Stimulated activated naive CD4-positive, alpha-beta T cell treated with Interleukin-2 at 50 U/mL for 16 hours (primary cell): ENCODE results near the gene RALGAPA1.
"Not testable (repeated sequence)": the region's sequence is repeated elsewhere in the genome, so short reads cannot be mapped to it uniquely, and the experiment has no call there.

Experiments used
- DNase-seq: peaks from one replicate; lab custom pipeline; 2025; lab: John Stamatoyannopoulos, UW

RALGAPA1 gene

DNA sequence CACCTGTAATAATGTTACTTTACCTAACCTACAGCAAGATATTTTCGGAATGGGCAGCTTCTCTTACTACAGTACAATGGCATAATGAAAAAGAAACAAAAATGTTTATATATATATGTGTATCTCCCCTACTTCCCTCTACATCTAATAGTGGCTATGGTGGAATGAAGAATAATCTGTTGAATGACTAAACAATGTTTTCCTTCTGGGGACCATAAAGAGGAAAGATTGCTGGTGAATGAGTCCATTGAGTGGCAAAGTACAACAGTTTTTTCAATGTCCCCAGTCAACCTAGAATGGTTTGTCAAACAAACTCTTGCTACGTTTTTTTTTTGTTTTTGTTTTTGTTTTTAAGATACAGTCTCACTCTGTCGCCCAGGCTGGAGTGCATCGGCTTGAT lies 47.2 kb downstream of the RALGAPA1 start:
- no peak for DNase-seq

DNA sequence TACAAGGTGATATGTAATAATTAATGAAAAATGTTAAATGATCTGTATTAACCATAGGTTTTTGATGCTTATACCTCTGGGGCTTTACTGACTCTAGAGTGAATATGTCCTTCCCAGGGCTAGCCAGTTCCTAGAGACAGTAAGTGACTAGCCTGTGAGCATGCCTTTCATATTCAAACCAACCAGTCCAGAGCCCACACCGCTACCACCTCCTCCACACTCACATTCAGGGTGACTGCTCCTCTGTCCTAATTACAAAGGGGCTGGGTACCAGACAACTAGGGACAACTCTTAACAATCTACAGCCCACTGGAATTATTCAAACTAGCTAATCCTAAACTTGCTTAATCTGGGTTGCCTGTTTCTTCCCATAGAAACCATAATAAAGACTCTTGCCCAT lies 49.0 kb downstream of the RALGAPA1 start:
- no peak for DNase-seq

DNA sequence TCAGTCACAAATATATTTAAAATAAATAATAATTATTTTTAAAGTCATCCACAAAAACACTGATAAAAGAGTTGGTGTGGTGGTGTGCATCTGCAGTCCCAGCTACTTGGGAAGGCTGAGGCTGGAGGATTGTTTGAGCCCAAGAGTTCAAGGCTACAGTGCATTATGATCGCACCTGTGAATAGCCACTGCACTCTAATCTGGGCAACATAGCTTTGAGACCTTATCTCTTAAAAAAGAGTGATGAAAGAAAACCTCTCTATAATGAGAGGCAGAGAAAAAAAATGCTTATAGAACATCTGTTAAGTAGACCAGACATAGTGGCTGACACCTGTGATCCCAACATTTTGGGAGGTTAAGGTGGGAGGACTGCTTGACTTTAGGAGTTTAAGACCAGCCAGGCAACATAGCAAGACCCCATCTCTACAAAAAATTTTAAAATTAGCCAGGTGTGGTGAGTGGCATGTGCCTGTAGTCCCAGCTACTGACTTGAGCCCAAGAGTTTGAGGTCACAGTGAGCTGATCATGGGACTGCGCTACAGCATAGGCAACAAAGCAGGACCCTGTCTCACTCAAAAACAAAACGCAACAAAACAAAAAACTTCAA lies 50.5 kb downstream of the RALGAPA1 start:
- DNase-seq: no peak

DNA sequence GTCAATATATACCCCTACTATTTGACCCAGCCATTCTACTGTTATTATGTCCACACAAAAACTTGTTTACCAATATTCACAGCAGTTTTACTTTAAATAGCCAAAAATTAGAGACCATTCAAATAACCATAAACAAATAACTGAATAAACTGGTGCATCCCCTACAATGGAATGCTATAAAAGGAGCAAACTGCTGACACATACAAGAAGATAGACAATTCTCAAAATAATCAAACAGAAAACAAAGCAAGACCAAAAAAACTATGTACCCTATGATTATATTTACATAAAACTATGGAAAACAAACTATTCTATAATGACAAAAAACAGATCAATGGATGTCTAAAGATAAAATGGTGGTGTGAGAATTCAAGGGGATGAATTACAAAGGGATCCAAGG lies 54.4 kb downstream of the RALGAPA1 start:
- DNase-seq: no peak

DNA sequence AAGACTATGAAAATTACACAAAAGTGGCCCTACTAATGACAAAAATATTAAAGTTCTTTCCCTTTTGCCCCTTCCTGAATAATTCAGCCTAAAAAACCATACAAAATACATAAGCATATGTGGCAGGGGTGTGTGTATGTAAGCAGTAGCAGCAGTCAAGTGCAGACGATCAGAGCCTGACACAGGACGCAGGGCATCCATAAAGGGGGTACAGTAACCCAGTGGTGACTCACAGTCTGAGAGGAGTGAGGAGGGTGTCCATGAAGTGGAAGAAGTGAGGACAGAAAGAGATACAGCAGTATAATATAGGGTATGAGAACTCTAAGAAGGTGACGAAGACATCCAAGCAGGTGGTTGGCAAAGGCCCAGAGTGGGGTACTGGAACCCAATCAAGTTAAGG lies 56.7 kb downstream of the RALGAPA1 start:
- no peak for DNase-seq

DNA sequence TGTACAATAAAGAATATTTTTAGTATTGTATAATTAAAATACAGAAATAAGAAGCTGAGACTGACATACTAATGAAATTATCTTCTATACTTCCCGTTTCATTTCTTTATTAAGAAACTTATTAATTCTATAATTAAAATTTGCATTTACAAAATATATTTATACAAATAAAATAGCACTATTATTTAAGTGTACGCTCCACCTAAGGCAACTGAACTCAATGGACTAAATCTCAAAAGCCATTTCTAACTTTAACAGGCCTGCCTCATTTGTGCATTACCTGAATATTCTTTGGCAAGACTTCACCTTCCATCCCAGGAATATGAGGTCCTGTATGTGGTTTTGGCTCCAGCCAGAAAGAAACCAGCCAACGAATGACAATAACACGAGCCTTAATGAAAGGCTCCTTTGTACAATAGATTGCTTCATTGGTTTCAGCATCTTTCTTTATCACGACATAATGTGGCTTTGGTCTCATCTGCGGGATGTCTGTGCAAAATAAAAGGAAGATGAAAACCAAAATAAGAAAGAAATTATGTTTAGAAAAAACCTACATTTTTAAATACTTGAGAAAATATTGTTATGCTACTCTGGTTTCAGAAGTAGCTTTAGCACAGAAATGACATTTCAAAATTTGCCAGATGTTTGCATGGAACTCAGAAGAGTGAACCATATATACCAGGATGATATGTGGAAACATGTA lies 58.7 kb downstream of the RALGAPA1 start:
- no peak for DNase-seq

DNA sequence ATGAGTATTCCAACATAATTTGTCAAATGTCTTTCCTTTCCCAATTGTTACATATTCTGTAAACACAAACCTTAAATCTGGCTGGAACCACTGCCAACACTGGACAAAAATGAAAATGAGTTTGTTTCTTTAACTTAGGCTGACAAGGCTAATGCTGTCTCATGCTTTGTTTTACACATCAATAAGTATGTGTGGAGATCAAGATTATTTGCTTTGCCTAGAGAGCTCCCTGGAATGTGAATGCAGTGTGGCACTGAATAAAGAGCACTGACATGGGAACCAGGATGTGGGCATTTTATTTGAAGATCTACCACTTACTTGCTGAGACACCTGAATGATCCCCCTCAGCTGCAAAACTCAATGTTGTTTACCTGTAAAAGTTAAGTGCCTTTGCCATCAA lies 61.7 kb downstream of the RALGAPA1 start:
- no peak for DNase-seq

DNA sequence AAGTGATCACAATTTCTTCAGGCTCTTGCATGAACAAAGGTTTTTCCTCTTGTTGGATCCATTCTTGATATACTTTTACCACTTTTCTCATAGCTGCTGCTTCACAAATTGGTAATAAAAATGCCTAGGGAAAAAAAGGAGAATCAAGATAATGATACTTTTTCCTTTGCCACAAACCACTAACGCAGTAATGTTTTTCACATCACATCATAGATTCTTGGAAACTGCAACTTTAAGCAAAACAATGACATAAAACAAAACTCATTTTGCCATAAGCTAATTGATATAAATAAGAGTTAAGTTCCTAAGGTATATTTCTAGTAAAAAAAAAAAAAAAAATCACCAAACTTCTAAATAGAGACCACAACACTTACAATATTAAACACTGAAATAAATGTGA lies 66.7 kb downstream of the RALGAPA1 start:
- DNase-seq: no peak

DNA sequence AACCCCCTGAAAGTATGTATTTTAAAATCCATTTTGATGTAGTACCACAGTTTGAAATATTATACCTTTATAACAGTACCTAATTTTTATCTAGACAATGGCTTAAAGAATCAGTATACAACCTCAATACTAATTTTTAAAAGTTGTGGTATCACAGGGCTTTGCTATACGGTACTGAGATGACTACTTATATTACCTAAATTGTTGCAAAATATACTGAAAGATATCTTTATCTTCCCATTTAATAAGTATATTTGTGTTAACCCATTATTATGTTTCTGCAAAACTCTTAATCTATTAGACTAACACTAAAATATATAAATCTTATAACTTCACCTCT lies 67.1 kb downstream of the RALGAPA1 start:
- no peak for DNase-seq

DNA sequence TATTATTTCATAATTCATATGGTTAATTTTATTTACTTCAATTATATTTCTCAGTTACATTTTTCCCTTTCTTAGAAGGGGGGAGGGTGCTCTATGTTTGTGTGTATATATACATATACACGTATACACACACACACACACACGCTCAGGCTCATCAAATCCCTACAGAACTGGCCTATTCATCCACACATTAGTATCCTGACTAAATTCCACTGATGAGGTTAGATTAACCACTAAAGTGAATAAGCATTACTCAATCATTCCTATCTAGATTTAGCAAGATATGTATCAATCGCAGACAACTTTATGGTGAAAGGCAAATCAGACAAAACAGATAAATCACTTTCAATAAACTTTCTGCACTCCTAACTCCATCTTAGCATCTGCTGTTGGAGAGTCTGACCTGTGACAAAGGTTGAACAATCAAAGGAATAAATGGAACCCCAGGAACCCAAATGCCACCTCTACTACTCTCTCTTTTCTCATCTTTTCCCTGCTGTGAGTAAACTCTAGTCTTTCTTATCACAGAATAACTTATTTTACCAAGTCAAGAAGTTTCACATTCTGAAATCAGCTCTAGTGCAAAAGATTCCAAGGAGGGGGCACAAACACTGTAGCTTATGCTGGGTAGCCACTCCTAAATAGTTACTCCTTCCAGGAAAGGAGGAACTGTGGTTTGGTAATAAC lies 67.6 kb downstream of the RALGAPA1 start:
- no peak for DNase-seq

DNA sequence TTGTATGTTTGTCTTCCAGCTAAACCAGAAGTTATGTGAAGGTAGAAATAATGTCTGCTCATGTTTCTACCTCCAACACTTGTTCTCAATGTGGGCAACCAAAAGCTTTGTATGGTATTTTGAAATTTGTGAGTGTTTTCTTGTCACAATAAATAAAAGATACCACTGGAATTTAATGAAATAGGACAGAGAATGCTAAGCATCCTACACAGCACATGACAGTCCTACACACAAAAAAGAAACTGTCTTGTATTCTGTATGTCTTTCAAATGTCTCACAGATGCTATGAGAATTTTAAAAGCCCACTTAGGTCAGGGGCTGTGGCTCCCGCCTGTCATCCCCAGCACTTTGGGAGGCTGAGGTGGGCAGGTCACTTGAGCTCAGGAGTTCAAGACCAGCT lies 68.9 kb downstream of the RALGAPA1 start:
- DNase-seq: no peak

DNA sequence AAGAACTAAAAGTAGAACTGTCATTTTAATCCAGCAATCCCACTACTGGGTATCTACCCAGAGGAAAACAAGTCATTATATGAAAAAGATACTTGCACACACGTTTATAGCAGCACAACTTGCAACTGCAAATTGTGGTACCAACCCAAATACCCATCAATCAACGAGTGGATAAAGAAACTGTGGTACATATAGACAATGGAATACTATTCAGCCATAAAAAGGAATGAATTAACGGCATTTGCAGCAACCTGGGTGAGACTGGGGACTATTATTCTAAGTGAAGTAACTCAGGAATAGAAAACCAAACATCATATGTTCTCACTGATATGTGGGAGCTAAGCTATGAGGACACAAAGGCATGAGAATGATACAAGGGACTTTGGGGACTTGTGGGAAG lies 73.9 kb downstream of the RALGAPA1 start:
- DNase-seq: not testable (repeated sequence)

DNA sequence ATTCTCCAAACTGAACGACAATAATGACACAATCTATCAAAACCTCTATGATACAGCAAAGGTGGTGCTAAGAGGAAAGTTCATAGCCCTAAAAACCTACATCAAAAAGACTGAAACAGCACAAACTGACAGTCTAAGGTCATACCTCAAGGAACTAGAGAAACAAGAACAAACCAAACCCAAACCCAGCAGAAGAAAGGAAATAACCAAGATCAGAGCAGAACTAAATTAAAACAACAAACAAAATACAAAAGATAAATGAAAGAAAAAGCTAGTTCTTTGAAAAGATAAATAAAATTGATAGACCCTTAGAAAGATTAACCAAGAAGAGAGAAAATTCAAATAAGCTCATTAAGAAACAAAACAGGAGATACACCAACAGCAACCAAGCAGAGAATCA lies 75.6 kb downstream of the RALGAPA1 start:
- DNase-seq: not testable (repeated sequence)

DNA sequence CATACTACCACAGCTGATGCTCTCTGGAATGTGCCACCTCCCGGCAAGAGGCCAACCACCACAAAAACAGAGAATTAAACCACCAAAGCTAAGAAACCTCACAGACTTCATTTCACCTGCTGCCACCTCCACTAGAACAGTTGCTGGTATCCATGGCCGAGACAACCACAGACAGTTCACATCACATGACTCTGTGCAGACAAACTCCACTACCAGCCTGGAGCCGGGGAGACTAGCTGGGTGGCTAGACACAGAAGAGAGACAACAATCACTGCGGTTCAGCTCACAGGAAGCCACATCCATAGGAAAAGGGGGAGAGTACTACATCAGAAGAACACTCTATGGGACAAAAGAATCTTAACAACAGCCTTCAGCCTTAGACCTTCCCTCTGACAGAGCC lies 78.2 kb downstream of the RALGAPA1 start:
- no peak for DNase-seq

DNA sequence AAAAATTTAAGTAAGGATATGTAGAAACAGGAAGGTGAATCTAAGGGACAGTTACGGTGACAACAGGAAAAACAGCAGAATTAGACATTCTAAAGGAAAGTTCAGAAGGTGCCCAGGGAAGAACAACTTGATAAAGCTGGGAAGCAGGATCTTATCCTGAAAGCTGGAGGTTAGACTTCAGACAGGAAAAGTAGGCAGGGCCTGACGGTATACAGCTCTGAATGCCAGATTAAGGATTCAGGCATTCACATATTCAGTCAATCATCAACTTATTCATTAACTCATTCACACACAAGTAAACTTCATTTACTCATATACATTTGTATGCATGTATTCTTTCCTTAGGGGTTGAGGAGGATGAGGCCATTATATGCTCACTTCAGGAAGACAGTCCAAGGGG lies 81.3 kb downstream of the RALGAPA1 start:
- DNase-seq: no peak

DNA sequence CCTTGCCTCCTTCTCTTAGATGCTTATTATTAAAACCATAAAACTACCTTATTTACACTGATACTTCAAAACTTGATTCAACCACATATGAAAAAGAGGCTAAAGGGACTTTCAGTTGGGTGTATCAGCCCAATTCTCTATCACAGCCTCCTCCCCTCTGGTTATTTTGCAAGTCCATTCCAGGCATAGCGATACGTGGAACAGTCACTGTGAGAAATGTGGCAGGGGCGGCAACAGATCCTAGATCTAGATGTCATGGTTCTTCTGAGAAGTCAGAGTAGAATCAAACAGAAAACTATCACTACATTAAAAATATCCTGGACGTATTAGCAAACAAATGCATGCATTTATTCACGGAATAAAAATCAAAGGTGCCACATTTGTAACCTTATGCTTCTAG lies 83.2 kb downstream of the RALGAPA1 start:
- DNase-seq: no peak

DNA sequence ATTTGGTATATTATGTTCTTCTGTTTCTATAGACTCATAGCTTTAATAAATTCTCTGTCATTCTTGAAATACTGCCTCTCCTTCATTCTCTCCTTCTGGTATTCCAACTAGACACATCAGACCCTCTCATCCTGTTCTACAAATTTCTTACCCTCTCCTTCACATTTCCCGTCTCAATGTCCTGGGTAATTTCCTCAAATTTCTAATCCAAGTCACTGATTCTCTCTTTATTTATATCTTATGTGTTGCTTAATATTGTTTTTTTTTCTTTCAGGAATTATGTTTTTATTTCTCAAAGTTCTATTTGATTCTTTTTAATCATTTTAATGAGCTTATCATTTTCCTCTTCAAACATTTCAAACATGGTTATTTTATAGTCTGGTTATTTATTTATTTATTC lies 94.0 kb downstream of the RALGAPA1 start:
- DNase-seq: no peak

DNA sequence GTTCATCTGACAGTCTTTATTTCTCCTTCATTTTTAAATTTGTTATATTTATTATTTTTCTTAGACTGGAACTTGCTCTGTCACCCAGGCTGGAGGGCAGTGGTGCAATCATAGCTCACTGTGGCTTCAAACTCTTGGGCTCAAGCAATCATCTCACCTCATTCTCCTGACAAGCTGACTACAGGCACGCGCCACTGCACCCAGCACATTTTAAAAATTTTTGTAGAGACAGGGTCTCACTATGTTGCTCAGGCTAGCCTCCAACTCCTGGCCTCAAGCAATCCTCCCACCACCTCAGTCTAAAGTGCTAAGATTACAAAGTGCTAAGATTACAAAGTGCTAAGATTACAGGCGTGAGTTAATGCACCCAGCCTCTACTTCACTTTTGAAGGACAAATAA lies 96.6 kb downstream of the RALGAPA1 start:
- DNase-seq: no peak

DNA sequence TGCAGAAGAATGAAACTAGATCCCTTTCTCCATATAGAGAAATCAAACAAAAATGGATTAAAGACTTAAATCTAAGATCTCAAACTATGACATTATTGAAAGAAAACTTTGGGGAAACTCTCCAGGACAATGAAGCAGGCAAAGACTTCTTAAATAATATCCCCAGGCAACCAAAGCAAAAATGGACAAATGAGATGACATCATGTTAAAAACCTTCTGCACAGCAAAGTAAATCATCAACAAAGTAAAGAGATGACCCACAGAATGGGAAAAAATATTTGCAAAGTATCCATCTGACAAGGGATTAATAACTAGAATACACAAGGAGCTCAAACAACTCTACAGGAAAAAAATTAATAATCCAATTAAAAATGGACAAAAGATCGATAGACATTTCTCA lies 101.0 kb downstream of the RALGAPA1 start:
- no peak for DNase-seq

DNA sequence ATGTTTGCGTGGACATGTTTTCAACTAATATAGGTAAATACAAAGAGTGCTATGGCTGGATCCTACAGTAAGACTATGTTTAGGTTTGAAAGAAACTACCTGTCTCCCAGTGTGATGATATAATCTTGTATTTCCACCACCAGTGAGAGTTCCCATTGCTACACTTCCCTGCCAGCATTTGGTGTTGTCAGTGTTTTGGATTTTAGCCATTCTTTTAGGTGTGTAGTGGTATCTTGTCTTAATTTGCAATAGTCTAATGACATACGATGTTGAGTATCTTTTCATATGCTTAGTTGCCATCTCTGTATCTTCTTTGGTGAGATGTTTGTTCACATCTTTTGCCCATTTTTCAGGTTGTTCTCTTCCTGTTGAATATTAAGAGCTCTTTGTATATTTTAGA lies 103.5 kb downstream of the RALGAPA1 start:
- no peak for DNase-seq

DNA sequence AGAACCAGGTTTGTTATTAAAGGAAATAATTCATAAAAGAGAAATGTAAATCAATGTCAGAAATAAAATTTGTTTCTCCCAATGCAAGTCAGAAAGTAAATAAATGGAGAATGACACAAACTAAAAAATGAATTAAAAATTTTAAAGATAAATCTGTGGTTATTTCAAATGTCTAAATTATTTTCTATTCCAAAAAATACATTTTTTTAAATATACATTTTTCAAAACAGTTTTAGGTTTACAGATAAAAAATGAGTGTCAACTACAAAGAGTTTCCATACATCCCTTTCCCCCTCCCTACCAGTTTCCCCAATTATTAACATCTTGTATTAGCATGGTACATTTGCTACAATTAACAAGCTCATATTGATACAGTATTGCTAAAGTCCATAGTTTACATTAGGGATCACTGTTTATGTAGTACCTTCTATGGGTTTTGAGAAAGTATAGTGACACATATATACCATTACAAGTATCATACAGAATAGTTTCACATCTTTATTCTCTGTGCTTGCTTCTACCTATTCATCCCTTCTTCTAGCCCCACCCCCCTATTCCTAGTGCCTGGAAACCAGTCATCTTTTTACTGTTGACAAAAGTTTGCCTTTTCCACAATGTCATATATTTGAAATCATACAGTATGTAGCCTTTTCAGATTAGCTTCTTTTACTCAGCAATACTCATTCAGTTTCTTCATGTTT lies 104.2 kb downstream of the RALGAPA1 start:
- no peak for DNase-seq

DNA sequence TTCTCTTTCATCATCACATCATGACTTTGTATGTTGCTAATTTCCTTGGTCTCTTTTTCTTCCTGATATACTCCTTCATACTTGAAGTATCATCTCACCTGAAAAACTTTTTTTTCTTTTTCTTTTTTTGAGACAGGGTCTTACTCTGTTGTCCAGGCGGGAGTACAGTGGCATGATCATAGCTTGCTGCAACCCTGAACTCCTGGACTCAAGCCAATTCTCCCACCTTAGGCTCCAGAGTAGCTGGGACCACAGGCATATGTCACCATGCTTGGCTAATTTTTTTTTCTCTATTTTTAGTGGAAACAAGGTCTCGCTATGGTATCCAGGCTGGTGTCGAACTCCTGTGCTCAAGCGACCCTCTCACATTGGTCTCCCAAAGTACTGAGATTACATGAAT lies 107.6 kb downstream of the RALGAPA1 start:
- no peak for DNase-seq

DNA sequence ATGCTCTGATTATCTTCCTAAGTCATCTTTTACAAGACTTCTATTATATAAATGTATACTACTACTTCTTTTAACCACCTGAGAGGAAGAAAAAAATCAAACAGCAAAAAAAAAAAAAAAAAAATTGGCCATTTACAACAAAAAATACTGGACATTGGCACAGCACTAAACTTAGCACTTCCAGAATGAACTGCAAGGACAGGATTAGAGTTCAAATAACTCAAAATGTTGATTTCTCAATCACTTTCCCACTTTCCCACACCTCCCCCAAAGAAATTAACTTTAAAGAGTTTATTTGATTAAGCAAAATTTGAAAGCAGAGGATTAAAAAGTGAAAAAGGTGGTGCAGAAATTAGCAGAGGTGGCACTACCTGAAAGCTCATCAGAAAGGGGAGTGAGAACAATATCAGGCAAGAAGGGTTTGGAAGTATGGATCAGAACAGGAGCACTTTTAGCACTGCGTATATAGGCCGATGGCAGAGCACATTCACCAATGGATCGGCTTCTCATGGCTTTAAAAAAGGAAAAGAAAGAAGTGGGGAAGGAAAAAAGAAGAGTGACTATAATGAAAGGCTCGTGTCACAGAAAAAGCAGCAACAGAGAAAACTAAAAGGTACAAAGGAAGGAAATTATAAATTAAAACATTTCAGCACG lies 109.2 kb downstream of the RALGAPA1 start:
- DNase-seq: no peak
